Hepatocyte (in vitro differentiated cells): ENCODE measurements around the gene KIFC3. TPM values are rescaled to one million over a fixed set of nuclear protein-coding genes. Genes with fewer than 3 reads are reported as not detected.

ENCODE experiments used
- DNase-seq: peaks from one replicate; pipeline ENCODE4 v3.0.0-alpha.2; 2016; ENCODE audit warnings: low spot score
- H2AFZ ChIP-seq: fragments of 200-600 bp; sonication (generic); 2 replicates; pipeline ENCODE4 v1.6.0; 2016; ENCODE audit warnings: antibody characterized with exemption, mild to moderate bottlenecking
- H3K27ac ChIP-seq: fragments of 200-600 bp; sonication (generic); 2 replicates; pipeline ENCODE4 v1.5.1; 2016; ENCODE audit warnings: mild to moderate bottlenecking
- H3K27me3 ChIP-seq: fragments of 200-600 bp; sonication (generic); 2 replicates; pipeline ENCODE4 v1.6.1; 2016
- H3K36me3 ChIP-seq: fragments of 200-600 bp; sonication (generic); replicated peaks from 2 replicates; pipeline ENCODE4 v1.5.1; 2016; ENCODE audit warnings: low read depth; ENCODE audit not compliant: insufficient read depth
- H3K4me1 ChIP-seq: fragments of 200-600 bp; sonication (generic); 2 replicates; pipeline ENCODE4 v1.5.1; 2016; ENCODE audit warnings: mild to moderate bottlenecking, moderate library complexity; ENCODE audit not compliant: insufficient read depth
- H3K4me2 ChIP-seq: fragments of 200-600 bp; sonication (generic); 2 replicates; pipeline ENCODE4 v1.6.0; 2016
- H3K4me3 ChIP-seq: fragments of 200-600 bp; sonication (generic); 2 replicates; pipeline ENCODE4 v1.5.1; 2016; ENCODE audit warnings: mild to moderate bottlenecking
- H3K79me2 ChIP-seq: fragments of 200-600 bp; sonication (generic); 2 replicates; pipeline ENCODE4 v1.6.0; 2017; ENCODE audit warnings: mild to moderate bottlenecking
- H3K9me2 ChIP-seq: fragments of 200-600 bp; sonication (generic); replicated peaks from 2 replicates; pipeline ENCODE4 v1.6.0; 2017; ENCODE audit warnings: mild to moderate bottlenecking; ENCODE audit not compliant: insufficient read depth
- H3K9me3 ChIP-seq: fragments of 200-600 bp; sonication (generic); 2 replicates; pipeline ENCODE4 v1.5.1; 2016; ENCODE audit warnings: low read depth, mild to moderate bottlenecking
- H4K20me1 ChIP-seq: fragments of 200-600 bp; sonication (generic); 2 replicates; pipeline ENCODE4 v1.6.0; 2016; ENCODE audit warnings: mild to moderate bottlenecking; ENCODE audit not compliant: insufficient read depth, poor library complexity, severe bottlenecking
- CTCF ChIP-seq: fragments of 200-600 bp; sonication (generic); IDR thresholded peaks from 2 replicates; pipeline ENCODE4 v1.5.1; 2016; ENCODE audit warnings: antibody characterized with exemption, mild to moderate bottlenecking; ENCODE audit not compliant: poor library complexity
- EZH2 ChIP-seq: fragments of 200-600 bp; sonication (generic); IDR thresholded peaks from 2 replicates; pipeline ENCODE4 v1.6.1; 2016; ENCODE audit warnings: antibody characterized with exemption, mild to moderate bottlenecking, borderline replicate concordance
- EZH2phosphoT487 ChIP-seq: fragments of 200-600 bp; sonication (generic); IDR thresholded peaks from one replicate; pipeline ENCODE4 v1.6.1; 2018; ENCODE audit warnings: antibody characterized with exemption, mild to moderate bottlenecking, low read depth, moderate library complexity; ENCODE audit not compliant: unreplicated experiment, severe bottlenecking
- WGBS: methylation state at CpG from one replicate; pipeline ENCODE4 v1.1.6; 2016; ENCODE audit warnings: low lambda C conversion rate; ENCODE audit errors: missing lambda C conversion rate; 5-methylcytosine and 5-hydroxymethylcytosine counted together
- polyA plus RNA-seq: library from polyadenylated mRNA; unstranded; fragments of >200 nt; fragmentation: Nextera tagmentation; extraction: Ambion mirVana; gene quantifications from 2 replicates; pipeline ENCODE4 v1.2.1, GENCODE V29; 2016
- total RNA-seq: library from RNA; depleted of rRNA; stranded (reverse); fragments of >200 nt; gene quantifications from 2 replicates; pipeline ENCODE4 v1.2.3, GENCODE V29; 2014

KIFC3 gene
- total and polyA plus RNA-seq, 2 experiments from 2014 or later = 49.7 to 55.3 TPM

- Histone ChIP-seq H3K27me3 (no peaks in the 10 kb centered on the region), H3K36me3 (no peaks in the 10 kb centered on the region), H3K27ac (no peak overlapping the region), H3K9me2 (no peaks in the 10 kb centered on the region), H3K9me3 (no peaks in the 10 kb centered on the region), H3K4me3 (no peak overlapping the region), H4K20me1 (no peaks in the 10 kb centered on the region), H2AFZ (no peak overlapping the region), H3K79me2 (no peaks in the 10 kb centered on the region), H3K4me2 (no peak overlapping the region), H3K4me1 (peaks cover 19% of the 10 kb centered on the region)
- no peak for TF ChIP-seq EZH2phosphoT487
- TF ChIP-seq EZH2 = no peak
- no peak for TF ChIP-seq CTCF
- WGBS = 94% methylated on average over 7 of the region's 7 CpGs
- DNase-seq = no peak
These were observed 63.4 kb downstream of the KIFC3 start for GRCh38 chr16:57738844-57739243.

GRCh38 chr16:57736419-57737351, 65.6 kb downstream of the KIFC3 start:
- no peaks in the 10 kb centered on the region for H3K36me3 ChIP-seq
- H3K9me3 ChIP-seq = no peaks in the 10 kb centered on the region
- H3K27me3 ChIP-seq = no peaks in the 10 kb centered on the region
- H3K27ac ChIP-seq = peak overlapping the region; percentile 82
- 27% methylated on average over 23 of the region's 23 CpGs for WGBS
- TF ChIP-seq CTCF (peak; percentile 25), EZH2phosphoT487 (no peak), EZH2 (no peak)
- H4K20me1 ChIP-seq = no peaks in the 10 kb centered on the region
- peak overlapping the region; percentile 8 for H3K4me3 ChIP-seq
- H2AFZ ChIP-seq = peak overlapping the region; percentile 39
- peak; percentile 83 for DNase-seq
- no peaks in the 10 kb centered on the region for H3K9me2 ChIP-seq
- peak overlapping the region; percentile 84 for H3K4me2 ChIP-seq
- H3K79me2 ChIP-seq = no peaks in the 10 kb centered on the region
- peaks cover 19% of the 10 kb centered on the region for H3K4me1 ChIP-seq

GRCh38 chr16:57735755-57736418, 66.4 kb downstream of the KIFC3 start, which contains the start of gene KATNB1:
Gene KATNB1, plus strand, starts transcription at chr16:57735770. Its CDS starts 1,474 bp downstream, at chr16:57737244.
- TF ChIP-seq CTCF (no peak), EZH2phosphoT487 (no peak), EZH2 (no peak)
- peak within 1 kb of the TSS; percentile 84 for H3K4me2 ChIP-seq
- no peaks in the 10 kb centered on the region for H4K20me1 ChIP-seq
- H3K9me2 ChIP-seq = no peaks in the 10 kb centered on the region
- H3K4me1 ChIP-seq = peaks cover 19% of the 10 kb centered on the region
- DNase-seq = no peak
- H3K27ac ChIP-seq = peak within 1 kb of the TSS; percentile 86
- WGBS = under 1% methylated on average over 22 of the region's 35 CpGs
- peak within 1 kb of the TSS; percentile 16 for H3K4me3 ChIP-seq
- H3K79me2 ChIP-seq = no peaks in the 10 kb centered on the region
- peak within 1 kb of the TSS; percentile 51 for H2AFZ ChIP-seq
- H3K36me3 ChIP-seq = no peaks in the 10 kb centered on the region
- H3K27me3 ChIP-seq = no peaks in the 10 kb centered on the region
- no peaks in the 10 kb centered on the region for H3K9me3 ChIP-seq
